Ascending aorta (tissue), 2 donors: ENCODE data around the gene ADK. TPM values are rescaled to one million over a fixed set of nuclear protein-coding genes. Genes with fewer than 3 reads are reported as not detected.

ENCODE experiments used
- DNase-seq, 2 donors: peaks; one replicate each; pipeline ENCODE4 v3.0.0-alpha.2; 2019; ENCODE audit warnings: low spot score in 2 of 2
- H3K27ac ChIP-seq, 2 donors: fragments of 200-600 bp; sonication (generic); one replicate each; pipeline ENCODE4 v1.5.1; 2016 to 2017; ENCODE audit warnings: mild to moderate bottlenecking in 1 of 2
- H3K27me3 ChIP-seq: fragments of 200-600 bp; sonication (generic); one replicate; pipeline ENCODE4 v1.5.1; 2017
- H3K36me3 ChIP-seq, 2 donors: fragments of 200-600 bp; sonication (generic); one replicate each; pipeline ENCODE4 v1.5.1; 2016
- H3K4me1 ChIP-seq, 2 donors: fragments of 200-600 bp; sonication (generic); one replicate each; pipeline ENCODE4 v1.5.1; 2016 to 2017; ENCODE audit warnings: mild to moderate bottlenecking in 1 of 2
- H3K4me3 ChIP-seq, 2 donors: fragments of 200-600 bp; sonication (generic); one replicate each; pipeline ENCODE4 v1.5.1; 2016 to 2017; ENCODE audit warnings: mild to moderate bottlenecking in 1 of 2
- H3K9me3 ChIP-seq, 2 donors: fragments of 200-600 bp; sonication (generic); one replicate each; pipeline ENCODE4 v1.5.1; 2016
- CTCF ChIP-seq, 3 experiments: fragments of 200-600 bp in 2 of 3; fragments of 450-650 bp in 1 of 3; sonication (generic) in 2 of 3; IDR thresholded peaks; one replicate each; pipeline ENCODE4 v1.5.1; 2016 to 2019; ENCODE audit warnings: antibody characterized with exemption in 3 of 3, mild to moderate bottlenecking in 1 of 3, moderate library complexity in 1 of 3
- intact Hi-C: fragments of 100-400 bp; cut with DNase I; formaldehyde crosslinking; loops from one replicate; pipeline ENCODE4 v1.15.1; 2023
- total RNA-seq: library from RNA; depleted of rRNA; stranded (reverse); fragments of >200 nt; gene quantifications from one replicate; pipeline ENCODE4 v1.1.0, GENCODE V29; 2016

Gene ADK
- total RNA-seq, 1 donor from 2014 or later = 2.4 TPM

GRCh38 chr10:74176380-74177139 lies 25.5 kb downstream of the ADK start:
- Histone ChIP-seq H3K36me3 (no peaks in the 10 kb centered on the region), H3K4me3 (peak overlapping the region; percentile 75 to 82), H3K9me3 (no peaks in the 10 kb centered on the region), H3K4me1 (peaks cover 0 to 11% of the 10 kb centered on the region in 2 donors), H3K27ac (peak overlapping the region; percentile 87 to 88), H3K27me3 (no peaks in the 10 kb centered on the region)
- intact Hi-C loops = loop anchor here (1.0 to 10.0 kb wide), 2 partner anchors 25 to 938 kb away; partner anchors contain the start of genes ADK and SAMD8
- no peak for TF ChIP-seq CTCF (IDR thresholded peaks at IDR 0.05)
- peak; percentile 90 to 98 for DNase-seq

- peak overlapping the region; percentile 87 to 88 for H3K27ac ChIP-seq
- peak overlapping the region; percentile 75 to 82 for H3K4me3 ChIP-seq
Measured at GRCh38 chr10:74177140-74177677, 26.2 kb downstream of the ADK start.

GRCh38 chr10:74178042-74178791 lies 27.2 kb downstream of the ADK start:
- Histone ChIP-seq H3K9me3 (no peaks in the 10 kb centered on the region), H3K27ac (no peak overlapping the region), H3K27me3 (no peaks in the 10 kb centered on the region), H3K4me3 (no peak overlapping the region), H3K4me1 (peaks cover 0 to 11% of the 10 kb centered on the region in 2 donors), H3K36me3 (no peaks in the 10 kb centered on the region)
- DNase-seq = no peak
- intact Hi-C loops = loop anchor here (10.0 kb wide), 1 partner anchor 937 kb away; the partner anchor contains the start of gene SAMD8
- no peak for TF ChIP-seq CTCF (IDR thresholded peaks at IDR 0.05)

More at GRCh38 chr10:74177140-74177677, 26.2 kb downstream of the ADK start:
- intact Hi-C loops = loop anchor here (10.0 kb wide), 1 partner anchor 938 kb away; the partner anchor contains the start of gene SAMD8
- no peak for TF ChIP-seq CTCF (IDR thresholded peaks at IDR 0.05)
- DNase-seq = peak in 1 of 2 donors; percentile 76
- no peaks in the 10 kb centered on the region for H3K9me3 ChIP-seq
- no peaks in the 10 kb centered on the region for H3K27me3 ChIP-seq
- no peaks in the 10 kb centered on the region for H3K36me3 ChIP-seq
- H3K4me1 ChIP-seq = peaks cover 0 to 11% of the 10 kb centered on the region in 2 donors

- Histone ChIP-seq H3K36me3 (no peaks in the 10 kb centered on the region), H3K4me1 (peaks cover 0 to 11% of the 10 kb centered on the region in 2 donors), H3K9me3 (no peaks in the 10 kb centered on the region), H3K27me3 (no peaks in the 10 kb centered on the region), H3K27ac (no peak overlapping the region), H3K4me3 (no peak overlapping the region)
- DNase-seq = no peak
- TF ChIP-seq CTCF (IDR thresholded peaks at IDR 0.05) = no peak
- intact Hi-C loops = loop anchor here (10.0 kb wide), 1 partner anchor 936 kb away; the partner anchor contains the start of gene SAMD8
Measured at GRCh38 chr10:74179111-74179710, 28.2 kb downstream of the ADK start.

GRCh38 chr10:74186678-74187077 lies 35.7 kb downstream of the ADK start:
- Histone ChIP-seq H3K4me3 (no peak overlapping the region), H3K36me3 (no peaks in the 10 kb centered on the region), H3K27me3 (no peaks in the 10 kb centered on the region), H3K27ac (no peak overlapping the region), H3K9me3 (no peaks in the 10 kb centered on the region), H3K4me1 (peaks cover 0 to 13% of the 10 kb centered on the region in 2 donors)
- TF ChIP-seq CTCF (IDR thresholded peaks at IDR 0.05) = no peak
- intact Hi-C loops = no loop called here
- no peak for DNase-seq
